HG03175 (cell line): ENCODE measurements around the gene FYTTD1.
"Not testable (repeated sequence)": the region's sequence is repeated elsewhere in the genome, so short reads cannot be mapped to it uniquely, and the experiment has no call there.

ENCODE experiments used
- ATAC-seq: cut with Tn5 transposase; IDR thresholded peaks from one replicate; pipeline ENCODE4 v1.9.1; 2021; ENCODE audit warnings: mild to moderate bottlenecking, moderate library complexity; ENCODE audit not compliant: unreplicated experiment

The FYTTD1 gene, protein sequence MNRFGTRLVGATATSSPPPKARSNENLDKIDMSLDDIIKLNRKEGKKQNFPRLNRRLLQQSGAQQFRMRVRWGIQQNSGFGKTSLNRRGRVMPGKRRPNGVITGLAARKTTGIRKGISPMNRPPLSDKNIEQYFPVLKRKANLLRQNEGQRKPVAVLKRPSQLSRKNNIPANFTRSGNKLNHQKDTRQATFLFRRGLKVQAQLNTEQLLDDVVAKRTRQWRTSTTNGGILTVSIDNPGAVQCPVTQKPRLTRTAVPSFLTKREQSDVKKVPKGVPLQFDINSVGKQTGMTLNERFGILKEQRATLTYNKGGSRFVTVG

DNA sequence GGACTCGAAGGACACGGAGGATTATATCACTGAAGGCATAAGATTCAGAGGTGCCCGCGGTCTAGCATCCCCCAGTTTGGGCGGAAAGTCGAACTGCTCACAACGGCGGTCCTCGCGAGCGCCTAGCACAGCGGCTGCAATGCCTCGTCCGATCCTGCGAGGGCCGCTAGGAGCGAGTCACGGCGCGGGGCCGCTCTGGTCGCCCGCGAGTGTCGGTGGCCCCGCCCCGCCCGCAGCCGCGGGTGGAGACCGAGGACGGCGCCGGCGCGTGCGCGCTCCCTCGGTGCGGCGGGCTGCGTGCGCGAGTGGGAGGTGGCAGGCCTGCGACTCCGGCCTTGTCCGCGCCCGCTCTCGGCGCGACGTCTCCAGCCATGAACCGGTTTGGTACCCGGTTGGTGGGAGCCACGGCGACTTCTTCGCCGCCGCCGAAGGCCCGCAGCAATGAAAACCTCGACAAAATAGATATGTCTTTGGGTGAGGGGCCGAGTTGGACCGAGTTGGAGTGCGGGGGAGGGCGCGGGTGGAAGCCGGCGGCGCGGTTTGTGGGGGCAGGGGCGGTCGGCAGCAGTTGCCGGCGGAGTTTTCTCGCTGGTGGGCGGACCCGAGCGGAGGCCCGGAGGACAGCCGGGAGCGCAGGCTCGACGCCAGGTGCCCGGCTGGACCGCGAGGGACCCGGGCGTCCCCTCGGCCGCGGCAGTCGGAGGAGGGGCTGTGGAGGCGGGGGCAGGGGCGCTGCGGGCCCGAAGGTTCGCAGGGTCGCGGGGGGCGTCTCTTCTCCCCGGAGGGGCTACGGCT, at the start of gene FYTTD1:
TSS of gene FYTTD1 (plus strand) at position 283 of the 795 bp plus-strand sequence. CDS start at position 372, 89 bp downstream.
- peak; percentile 75 for ATAC-seq

DNA sequence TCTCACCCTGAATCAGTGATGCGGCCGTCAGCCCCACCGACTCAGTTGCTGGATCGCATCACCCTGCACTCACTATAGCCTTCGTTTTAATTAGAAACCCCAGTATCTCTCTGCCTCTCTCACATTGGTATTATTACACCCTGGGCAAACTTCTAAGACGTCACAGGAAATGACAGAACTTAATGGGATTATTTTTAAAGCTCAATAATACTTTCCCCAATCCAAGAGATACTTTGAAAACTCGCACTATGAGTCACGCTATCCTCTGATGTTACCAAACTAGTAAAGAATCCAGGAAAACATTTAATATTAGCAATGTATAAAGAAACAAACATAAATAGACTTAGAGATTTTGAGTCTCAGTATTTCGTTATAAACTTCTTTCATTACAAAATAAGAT, 49.6 kb upstream of the FYTTD1 start:
- no peak for ATAC-seq

DNA sequence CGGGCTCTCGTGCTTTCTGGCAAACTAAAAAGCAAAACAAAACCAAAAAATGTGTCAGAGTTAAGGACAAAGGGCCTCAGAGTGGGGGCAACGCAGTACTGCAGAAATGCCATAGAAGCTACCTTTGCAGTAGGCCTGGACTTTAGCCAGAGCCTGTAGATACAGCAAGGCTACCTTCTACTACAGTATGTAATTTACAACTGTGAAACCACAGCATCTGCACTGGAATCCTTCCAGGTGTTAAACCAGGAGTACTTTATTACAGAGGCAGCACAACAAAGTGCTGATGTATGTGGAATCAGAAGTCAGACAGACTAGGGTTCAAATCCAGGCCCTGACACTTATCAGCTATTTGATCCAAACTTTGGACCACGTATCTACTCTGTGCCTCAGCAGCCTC, 47.8 kb upstream of the FYTTD1 start:
- no peak for ATAC-seq

DNA sequence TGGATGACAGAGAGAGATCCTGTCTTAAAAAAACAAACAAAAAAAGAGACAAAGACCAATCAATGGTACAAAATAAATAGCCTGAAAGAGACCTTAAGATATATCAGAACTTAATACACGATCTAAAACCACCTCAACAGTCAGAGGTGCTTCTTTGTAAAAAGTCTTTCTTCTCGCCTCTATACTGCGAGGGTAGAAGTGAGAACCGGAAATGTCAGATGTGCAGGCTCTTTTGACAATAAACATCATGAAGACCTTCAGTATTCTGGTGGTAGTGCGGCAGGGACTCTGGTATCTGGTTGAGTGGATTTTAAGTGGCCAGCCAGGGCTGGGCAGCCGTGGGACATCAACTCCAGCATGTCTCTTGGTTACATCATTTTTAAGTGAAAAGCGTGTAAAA, 43.0 kb upstream of the FYTTD1 start:
- no peak for ATAC-seq

DNA sequence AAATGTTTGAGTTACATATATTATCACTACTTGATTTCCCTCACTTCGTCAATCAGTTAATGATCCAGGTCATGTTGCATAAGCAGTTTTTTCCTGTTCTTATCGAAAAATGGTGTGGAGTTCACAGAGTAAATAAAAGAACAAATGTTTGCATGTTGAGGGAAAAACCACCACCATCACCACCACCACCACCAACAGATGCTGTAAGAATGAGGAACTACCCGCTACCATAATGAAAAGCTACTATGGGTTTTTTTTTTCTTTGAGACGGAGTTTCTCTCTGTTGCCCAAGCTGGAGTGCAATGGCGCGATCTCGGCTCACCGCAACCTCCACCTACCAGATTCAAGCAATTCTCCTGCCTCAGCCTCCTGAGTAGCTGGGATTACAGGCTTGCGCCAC, 40.5 kb upstream of the FYTTD1 start:
- ATAC-seq: no peak

DNA sequence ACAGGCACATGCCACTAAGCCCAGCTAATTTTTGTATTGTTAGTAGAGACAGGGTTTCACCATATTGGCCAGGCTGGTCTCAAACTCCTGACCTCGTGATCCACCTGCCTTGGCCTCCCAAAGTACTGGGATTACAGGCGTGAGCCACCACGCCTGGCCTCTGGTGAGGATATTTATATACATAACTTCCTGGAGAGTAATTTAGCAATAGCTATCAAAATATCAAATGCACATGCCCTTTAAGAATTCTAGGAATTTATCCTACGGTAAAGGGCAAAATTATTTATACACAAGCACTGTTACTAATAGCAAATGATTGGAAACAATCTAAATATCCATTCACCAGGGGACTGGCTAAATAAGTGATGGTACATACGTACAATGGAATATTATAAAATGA, 38.7 kb upstream of the FYTTD1 start:
- ATAC-seq: not testable (repeated sequence)

DNA sequence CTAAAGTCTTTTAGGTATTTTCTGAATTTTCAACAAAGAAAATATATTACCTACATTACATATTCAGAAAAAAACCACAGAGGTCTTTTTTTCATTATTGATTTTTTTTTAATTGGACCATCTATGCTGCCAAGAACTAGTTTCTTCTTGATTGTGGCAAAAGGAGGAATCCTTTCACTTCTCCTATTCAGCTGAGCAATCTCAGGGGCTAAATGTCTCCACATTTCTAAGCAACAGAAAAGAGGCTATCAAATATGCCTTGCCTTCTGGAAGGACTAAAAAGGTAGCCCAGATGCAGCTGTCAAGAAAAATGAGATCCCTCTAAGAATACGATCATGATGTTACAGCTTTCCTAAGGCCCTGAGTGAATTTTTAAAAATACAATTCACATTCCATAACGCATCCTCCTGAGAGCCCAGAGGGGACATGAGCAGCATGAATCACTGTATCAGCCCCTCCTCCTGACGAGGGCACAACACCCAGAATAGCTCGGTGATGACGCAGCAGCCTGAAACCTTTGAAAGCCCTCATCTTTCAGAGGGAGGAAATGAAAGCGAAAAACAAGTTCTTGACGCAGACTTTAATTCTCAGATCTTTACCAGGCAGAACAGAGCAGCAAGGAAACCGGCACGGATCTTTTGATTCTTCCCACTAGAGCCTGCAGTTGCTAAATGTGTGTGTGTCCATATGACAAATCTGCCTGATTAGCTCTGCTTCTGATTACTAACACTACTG, 37.5 kb upstream of the FYTTD1 start:
- ATAC-seq: peak; percentile 90

DNA sequence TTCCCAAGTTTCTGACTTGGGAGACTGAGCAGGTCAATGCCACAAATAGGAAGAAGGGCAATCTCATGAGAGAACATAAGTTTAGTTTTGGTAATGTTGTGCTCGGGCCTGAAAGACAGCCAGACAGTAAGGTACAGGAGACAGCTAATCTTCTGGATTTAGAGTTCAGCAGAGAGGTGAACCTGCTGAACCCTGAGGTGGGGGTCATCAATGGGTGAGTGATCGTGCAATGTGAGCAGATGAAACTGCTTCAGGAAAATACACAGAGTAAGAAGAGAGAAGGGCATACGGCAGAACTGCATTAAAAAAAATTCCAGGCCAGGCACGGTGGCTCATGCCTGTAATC, 36.2 kb upstream of the FYTTD1 start:
- ATAC-seq: peak; percentile 13

DNA sequence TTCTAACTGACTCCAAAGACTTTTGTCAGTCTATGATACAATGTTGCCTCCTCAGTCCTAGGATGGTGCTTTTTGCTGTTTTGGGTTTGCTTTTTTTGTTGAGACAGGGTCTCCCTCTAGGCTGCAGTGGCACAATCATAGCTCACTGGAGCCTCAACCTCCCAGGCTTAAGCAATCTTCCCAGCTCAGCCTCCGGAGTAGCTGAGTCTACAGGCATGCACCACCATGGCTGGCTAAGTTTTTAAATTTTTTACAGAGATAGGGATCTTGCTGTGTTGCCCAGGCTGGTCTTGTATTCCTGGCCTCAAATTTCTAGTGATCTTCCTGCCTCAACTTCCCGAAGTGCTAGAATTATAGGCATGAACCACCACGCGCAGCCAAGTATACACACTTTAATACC, 35.4 kb upstream of the FYTTD1 start:
- no peak for ATAC-seq

DNA sequence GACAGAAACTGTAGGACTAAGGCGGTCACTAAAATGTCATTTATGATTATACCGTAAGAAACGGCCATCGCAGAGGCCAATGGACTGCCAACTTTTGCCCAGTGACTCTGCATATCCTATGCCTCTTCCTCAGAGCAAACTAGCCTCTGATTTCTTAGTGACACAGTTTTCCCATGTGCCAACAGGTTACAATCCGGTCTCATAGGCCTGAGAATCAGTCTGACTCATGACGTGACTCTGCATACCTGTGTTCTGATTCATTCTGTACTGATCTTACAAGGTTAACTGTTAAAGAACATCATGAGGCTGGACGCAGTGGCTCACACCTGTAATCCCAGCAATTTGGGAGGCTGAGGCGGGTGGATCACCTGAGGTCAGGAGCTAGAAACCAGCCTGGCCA, 30.8 kb upstream of the FYTTD1 start:
- no peak for ATAC-seq

DNA sequence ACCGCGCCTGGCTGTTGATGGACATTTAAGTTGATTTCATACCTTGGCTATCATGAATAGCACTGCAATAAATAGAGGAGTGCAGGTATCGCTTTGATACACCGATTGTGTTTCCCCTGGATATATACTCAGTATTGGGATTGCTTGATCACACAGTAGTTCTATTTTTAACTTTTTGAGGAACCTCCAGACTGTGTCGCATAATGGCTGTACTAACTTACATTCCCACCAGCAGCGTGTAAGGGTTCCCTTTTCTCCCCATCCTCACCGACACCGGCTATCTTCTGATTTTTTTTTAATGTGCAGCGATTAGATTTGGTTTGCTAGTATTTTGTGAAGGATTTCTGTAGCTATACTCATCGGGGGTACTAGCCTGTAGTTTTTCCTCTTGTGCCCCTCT, 29.0 kb upstream of the FYTTD1 start:
- no peak for ATAC-seq

DNA sequence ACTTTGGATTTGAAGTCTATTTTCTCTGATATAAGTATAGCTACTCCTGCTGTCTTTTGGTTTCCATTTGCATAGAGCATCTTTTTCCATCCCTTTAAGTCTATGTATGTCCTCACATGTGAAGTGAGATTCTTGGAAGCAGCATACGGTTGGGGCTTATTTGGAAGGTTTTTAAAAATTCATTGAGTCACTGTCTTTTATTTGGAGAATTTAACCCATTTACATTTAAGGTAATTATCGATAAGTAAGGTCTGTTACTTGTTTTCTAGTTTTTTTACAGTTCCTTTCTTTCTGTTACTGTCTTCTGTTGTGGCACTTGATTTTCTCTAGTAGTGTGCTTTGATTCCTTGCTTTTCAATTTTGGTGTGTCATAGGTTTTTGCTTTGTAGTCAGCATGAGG, 26.9 kb upstream of the FYTTD1 start:
- ATAC-seq: no peak

DNA sequence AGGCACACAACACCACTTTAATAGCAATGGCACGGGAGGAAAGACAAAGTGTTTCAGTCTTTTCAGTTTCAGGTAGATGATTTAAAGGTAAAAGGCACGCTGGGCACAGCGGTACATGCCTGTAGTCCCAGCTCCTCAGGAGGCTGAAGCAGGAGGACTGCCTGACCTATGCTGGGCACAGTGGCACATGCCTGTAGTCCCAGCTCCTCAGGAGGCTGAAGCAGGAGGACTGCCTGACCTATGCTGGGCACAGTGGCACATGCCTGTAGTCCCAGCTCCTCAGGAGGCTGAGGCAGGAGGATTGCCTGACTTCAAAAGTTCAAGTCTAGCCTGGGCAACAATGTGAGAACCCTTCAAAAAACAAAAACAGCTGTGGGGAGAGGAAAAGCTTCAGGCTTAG, 21.8 kb upstream of the FYTTD1 start:
- ATAC-seq: not testable (repeated sequence)

DNA sequence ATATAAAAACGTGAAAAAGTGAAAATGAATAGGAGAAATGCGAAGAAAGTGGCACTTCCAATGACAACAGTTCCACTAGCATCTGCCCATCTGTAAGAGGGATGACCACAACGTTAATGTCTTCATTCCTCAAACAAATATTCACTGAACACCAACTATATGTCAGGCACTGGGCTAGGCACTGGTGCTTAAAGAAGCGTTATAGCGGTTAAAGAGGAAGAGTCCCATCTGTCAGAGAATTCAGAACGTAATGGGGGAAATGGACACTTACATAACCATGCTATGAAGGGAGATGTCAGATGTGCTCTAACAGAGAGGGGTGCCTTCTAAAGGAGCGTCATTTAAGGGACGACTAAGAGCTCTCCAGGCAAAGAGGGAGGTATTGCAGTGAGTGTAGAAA, 21.2 kb upstream of the FYTTD1 start:
- ATAC-seq: no peak

DNA sequence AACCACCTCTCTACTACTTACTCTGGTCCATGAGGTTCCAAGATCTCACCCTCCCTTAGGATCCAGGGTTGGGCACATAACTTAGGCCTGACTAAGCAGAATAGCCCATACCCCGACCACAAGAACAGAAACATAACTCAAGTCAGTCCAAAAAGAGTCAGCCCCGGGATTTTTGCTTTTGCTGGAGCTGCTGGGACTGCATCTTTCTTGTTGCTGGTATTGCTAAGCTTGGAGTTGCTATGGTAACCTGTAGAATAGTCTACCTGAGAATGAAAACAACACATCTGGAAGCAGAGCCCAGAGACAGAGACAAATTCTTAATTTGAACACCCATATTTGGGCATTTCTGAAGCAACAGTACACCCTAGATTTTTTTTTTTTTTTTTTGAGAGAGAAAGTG, 19.5 kb upstream of the FYTTD1 start:
- ATAC-seq: peak; percentile 27

DNA sequence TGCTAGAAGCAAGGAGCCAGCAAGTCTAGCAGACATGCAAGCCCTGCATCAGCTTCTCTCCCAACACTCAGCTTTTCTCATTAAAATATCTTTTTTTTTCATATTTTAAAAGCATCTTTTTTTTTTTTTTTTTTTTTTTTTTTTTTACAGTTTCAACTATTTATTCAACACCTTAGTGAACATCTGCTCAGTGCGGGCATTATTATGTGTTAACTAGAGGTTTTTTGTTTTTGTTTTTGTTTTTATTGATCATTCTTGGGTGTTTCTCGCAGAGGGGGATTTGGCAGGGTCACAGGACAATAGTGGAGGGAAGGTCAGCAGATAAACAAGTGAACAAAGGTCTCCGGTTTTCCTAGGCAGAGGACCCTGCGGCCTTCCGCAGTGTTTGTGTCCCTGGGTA, 18.9 kb upstream of the FYTTD1 start:
- not testable (repeated sequence) for ATAC-seq

DNA sequence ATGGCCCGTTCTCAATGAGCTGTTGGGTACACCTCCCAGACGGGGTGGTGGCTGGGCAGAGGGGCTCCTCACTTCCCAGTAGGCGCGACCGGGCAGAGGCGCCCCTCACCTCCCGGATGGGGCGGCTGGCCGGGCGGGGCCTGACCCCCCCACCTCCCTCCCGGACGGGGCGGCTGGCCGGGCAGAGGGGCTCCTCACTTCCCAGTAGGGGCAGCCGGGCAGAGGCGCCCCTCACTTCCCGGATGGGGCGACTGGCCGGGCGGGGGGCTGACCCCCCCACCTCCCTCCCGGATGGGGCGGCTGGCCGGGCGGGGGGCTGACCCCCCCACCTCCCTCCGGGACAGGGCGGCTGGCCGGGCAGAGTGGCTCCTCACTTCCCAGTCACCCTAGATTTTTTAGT, 18.2 kb upstream of the FYTTD1 start:
- ATAC-seq: not testable (repeated sequence)

DNA sequence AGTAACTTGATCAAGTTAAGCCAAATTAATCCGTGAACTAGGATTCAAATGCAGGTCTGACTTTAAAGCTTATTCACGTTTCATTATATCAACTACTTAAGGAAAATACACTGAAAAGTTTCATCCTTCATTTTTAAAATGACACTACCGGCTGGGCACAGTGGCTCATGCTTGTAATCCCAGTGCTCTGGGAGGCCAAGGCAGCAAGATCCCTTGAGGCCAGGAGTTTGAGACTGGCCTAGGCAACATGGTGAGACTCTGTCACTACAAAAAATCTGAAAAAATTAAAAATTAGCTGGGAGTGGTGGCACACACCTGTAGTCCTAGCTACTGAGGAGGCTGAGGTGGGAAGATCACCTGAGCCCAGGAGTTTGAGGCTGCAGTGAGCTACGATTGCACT, 16.6 kb upstream of the FYTTD1 start:
- no peak for ATAC-seq

DNA sequence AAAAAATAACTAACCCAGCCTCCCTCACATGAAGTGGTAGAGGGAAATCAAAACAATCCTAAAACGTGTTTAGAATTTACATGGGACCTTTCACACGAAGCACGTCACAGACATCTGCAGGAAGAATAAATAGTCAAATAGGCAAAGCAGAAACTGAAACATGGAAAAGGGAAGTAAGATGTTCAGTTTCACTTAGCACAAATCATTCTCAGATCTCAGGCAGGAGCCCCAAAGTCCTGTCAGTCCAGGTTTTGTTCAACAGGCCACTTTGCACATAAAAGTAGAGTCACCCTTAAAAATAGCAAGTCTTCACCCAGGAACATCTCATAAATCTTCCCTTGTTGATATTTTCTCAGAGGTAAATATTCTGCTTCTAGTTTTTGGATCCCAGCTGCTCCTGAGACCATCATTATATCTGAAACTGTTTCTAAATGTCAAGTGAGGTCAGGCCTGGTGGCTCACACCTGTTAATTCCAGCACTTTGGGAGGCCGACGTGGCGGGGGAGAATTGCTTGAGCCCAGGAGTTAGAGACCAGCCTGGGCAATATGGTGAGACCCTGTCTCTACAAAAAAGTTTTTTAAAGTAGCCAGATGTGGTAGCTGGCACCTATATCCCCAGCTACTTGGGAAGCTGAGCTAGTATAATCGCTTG, 14.9 kb upstream of the FYTTD1 start:
- peak; percentile 41 for ATAC-seq

DNA sequence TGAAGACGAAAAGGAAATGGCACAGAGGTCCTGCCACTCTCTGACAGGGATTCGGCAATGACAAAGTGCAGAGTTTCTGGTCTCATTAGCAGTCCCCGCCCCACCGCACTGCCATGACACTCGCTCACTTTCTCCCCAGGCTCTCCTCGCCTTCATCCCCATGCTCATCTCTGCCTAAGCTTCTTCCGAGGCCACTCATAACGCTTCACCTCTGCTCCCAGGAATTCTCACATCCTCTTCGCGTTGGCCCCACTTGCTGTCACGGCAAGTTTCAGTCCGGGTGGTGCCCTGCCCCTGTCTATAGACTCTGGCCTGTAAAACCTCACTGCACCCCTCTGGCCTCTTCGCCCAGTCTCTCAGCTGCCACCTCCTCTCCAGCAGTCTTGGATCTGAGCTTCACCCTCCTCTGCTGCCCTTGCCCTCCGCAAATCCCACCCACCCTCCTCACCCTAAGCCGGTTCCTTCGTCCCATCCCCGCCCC, 13.6 kb upstream of the FYTTD1 start:
- no peak for ATAC-seq
